ENCODE results near the gene LSP1. TPM values are rescaled to one million over a fixed set of nuclear protein-coding genes. Genes with fewer than 3 reads are reported as not detected.

Gene LSP1
- polyA plus RNA-seq, 1 donor from 2014 or later: not detected

GRCh38 chr11:1933416-1934334 is 80.8 kb downstream of the LSP1 start:
- H3K79me2 ChIP-seq (replicated peaks; ENCODE audit: insufficient read depth, low read length): no peaks in the 10 kb centered on the region
- H3K27ac ChIP-seq (ENCODE audit: low read length): no peak overlapping the region
- H3K9me2 ChIP-seq (ENCODE audit: insufficient read depth, low read length): no peaks in the 10 kb centered on the region
- no peak overlapping the region for H3K9ac ChIP-seq (ENCODE audit: low read length)
- H3K4me2 ChIP-seq (ENCODE audit: low read length): no peak overlapping the region
- no peaks in the 10 kb centered on the region for H3K36me3 ChIP-seq (ENCODE audit: insufficient read depth, low read length)
- H3K9me3 ChIP-seq (ENCODE audit: low read length): no peaks in the 10 kb centered on the region
- H3K4me3 ChIP-seq (ENCODE audit: low read length): no peak overlapping the region
- H3F3A ChIP-seq (ENCODE audit: insufficient read depth, low read length, poor library complexity, severe bottlenecking): no peaks in the 10 kb centered on the region
- no peaks in the 10 kb centered on the region for H3K27me3 ChIP-seq (ENCODE audit: insufficient read depth, low read depth, low read length)
- H2AFZ ChIP-seq (ENCODE audit: low read depth, low read length): no peak overlapping the region
- TF ChIP-seq, protein P1, sequence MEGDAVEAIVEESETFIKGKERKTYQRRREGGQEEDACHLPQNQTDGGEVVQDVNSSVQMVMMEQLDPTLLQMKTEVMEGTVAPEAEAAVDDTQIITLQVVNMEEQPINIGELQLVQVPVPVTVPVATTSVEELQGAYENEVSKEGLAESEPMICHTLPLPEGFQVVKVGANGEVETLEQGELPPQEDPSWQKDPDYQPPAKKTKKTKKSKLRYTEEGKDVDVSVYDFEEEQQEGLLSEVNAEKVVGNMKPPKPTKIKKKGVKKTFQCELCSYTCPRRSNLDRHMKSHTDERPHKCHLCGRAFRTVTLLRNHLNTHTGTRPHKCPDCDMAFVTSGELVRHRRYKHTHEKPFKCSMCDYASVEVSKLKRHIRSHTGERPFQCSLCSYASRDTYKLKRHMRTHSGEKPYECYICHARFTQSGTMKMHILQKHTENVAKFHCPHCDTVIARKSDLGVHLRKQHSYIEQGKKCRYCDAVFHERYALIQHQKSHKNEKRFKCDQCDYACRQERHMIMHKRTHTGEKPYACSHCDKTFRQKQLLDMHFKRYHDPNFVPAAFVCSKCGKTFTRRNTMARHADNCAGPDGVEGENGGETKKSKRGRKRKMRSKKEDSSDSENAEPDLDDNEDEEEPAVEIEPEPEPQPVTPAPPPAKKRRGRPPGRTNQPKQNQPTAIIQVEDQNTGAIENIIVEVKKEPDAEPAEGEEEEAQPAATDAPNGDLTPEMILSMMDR (IDR thresholded peaks at IDR 0.05; ENCODE audit: poor library complexity, severe bottlenecking): no peak
- TF ChIP-seq EP300 (conservative IDR thresholded peaks at IDR 0.05; ENCODE audit: poor library complexity, severe bottlenecking) (no peak), EZH2 (IDR thresholded peaks at IDR 0.05; ENCODE audit: borderline replicate concordance, insufficient read depth, low read length, poor library complexity, severe bottlenecking) (no peak)
- H4K20me1 ChIP-seq (ENCODE audit: insufficient read depth): no peaks in the 10 kb centered on the region

DNA sequence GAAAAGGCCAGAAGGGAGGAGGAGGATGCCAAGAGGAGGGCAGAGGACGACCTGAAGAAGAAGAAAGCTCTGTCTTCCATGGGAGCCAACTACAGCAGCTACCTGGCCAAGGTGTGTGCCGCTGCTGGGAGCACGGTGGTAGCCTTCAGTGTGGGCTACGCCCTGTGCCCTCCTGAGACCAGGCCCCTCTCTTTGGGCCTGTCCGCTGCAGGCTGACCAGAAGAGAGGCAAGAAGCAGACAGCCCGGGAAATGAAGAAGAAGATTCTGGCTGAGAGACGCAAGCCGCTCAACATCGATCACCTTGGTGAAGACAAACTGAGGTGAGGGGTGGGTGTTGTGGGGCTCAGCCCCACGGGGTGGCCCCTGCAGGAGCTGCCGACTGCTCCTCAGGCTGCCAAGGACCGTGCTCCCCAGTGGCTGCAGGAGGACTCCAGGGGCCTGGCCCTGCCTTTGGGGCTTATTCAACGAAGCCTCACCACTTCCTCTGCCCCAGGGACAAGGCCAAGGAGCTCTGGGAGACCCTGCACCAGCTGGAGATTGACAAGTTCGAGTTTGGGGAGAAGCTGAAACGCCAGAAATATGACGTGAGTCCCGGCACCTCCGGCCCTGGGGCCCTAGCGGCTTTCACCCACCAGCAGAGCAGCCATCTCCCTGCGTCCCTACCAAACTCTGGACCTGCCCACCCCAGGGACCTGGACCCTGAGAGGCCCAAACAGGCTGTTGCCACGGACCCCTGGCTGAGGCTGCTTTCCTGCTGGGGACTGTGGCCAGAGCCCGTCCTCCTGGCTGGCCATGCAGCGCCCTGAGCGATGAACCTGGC is 81.7 kb downstream of the LSP1 start:
- Histone ChIP-seq H3K9ac (ENCODE audit: low read length) (no peak overlapping the region), H2AFZ (ENCODE audit: low read depth, low read length) (no peak overlapping the region)

More for the DNA sequence above, 81.7 kb downstream of the LSP1 start:
- Histone ChIP-seq H3K79me2 (replicated peaks; ENCODE audit: insufficient read depth, low read length) (no peaks in the 10 kb centered on the region), H3K9me2 (ENCODE audit: insufficient read depth, low read length) (no peaks in the 10 kb centered on the region), H3K27me3 (ENCODE audit: insufficient read depth, low read depth, low read length) (no peaks in the 10 kb centered on the region), H3K9me3 (ENCODE audit: low read length) (no peaks in the 10 kb centered on the region), H3K27ac (ENCODE audit: low read length) (no peak overlapping the region), H3K4me2 (ENCODE audit: low read length) (no peak overlapping the region), H3K36me3 (ENCODE audit: insufficient read depth, low read length) (no peaks in the 10 kb centered on the region), H4K20me1 (ENCODE audit: insufficient read depth) (no peaks in the 10 kb centered on the region), H3F3A (ENCODE audit: insufficient read depth, low read length, poor library complexity, severe bottlenecking) (no peaks in the 10 kb centered on the region), H3K4me3 (ENCODE audit: low read length) (no peak overlapping the region)
- TF ChIP-seq, protein P2, sequence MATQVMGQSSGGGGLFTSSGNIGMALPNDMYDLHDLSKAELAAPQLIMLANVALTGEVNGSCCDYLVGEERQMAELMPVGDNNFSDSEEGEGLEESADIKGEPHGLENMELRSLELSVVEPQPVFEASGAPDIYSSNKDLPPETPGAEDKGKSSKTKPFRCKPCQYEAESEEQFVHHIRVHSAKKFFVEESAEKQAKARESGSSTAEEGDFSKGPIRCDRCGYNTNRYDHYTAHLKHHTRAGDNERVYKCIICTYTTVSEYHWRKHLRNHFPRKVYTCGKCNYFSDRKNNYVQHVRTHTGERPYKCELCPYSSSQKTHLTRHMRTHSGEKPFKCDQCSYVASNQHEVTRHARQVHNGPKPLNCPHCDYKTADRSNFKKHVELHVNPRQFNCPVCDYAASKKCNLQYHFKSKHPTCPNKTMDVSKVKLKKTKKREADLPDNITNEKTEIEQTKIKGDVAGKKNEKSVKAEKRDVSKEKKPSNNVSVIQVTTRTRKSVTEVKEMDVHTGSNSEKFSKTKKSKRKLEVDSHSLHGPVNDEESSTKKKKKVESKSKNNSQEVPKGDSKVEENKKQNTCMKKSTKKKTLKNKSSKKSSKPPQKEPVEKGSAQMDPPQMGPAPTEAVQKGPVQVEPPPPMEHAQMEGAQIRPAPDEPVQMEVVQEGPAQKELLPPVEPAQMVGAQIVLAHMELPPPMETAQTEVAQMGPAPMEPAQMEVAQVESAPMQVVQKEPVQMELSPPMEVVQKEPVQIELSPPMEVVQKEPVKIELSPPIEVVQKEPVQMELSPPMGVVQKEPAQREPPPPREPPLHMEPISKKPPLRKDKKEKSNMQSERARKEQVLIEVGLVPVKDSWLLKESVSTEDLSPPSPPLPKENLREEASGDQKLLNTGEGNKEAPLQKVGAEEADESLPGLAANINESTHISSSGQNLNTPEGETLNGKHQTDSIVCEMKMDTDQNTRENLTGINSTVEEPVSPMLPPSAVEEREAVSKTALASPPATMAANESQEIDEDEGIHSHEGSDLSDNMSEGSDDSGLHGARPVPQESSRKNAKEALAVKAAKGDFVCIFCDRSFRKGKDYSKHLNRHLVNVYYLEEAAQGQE (IDR thresholded peaks at IDR 0.05; ENCODE audit: borderline replicate concordance): no peak
- TF ChIP-seq POLR2AphosphoS5 (IDR thresholded peaks at IDR 0.05): no peak
- no peak for TF ChIP-seq SMC3 (conservative IDR thresholded peaks at IDR 0.05; ENCODE audit: poor library complexity)

All from neural cell (in vitro differentiated cells).